Stomach (tissue), 9 donors: ENCODE results near the gene CACNA2D3. TPM values are rescaled to one million over a fixed set of nuclear protein-coding genes. Genes with fewer than 3 reads are reported as not detected.

Experiments
- DNase-seq, 2 donors: peaks; one replicate each; pipeline versions ENCODE4 v3.0.0 to v3.0.0-alpha.2; 2013 to 2019
- H3K27ac ChIP-seq, 5 donors: fragments of 200-600 bp in 4 of 5; sonication (generic) in 4 of 5; one replicate each; pipeline ENCODE4 v1.5.1; 2013 to 2019; ENCODE audit warnings: mild to moderate bottlenecking in 1 of 5, moderate library complexity in 1 of 5
- H3K27me3 ChIP-seq, 3 donors: fragments of 200-600 bp; sonication (generic); one replicate each; pipeline ENCODE4 v1.5.1; 2017 to 2019; ENCODE audit warnings: mixed run types in 1 of 3
- H3K36me3 ChIP-seq, 4 donors: fragments of 200-600 bp; sonication (generic); 1 replicate in 3 of 4; 2 replicates in 1 of 4; pipeline ENCODE4 v1.5.1; 2016 to 2019
- H3K4me1 ChIP-seq, 4 donors: fragments of 200-600 bp; sonication (generic); one replicate each; pipeline ENCODE4 v1.5.1; 2016 to 2019
- H3K4me3 ChIP-seq, 4 donors: fragments of 200-600 bp; sonication (generic) in 3 of 4; one replicate each; pipeline ENCODE4 v1.5.1; 2016 to 2019; ENCODE audit warnings: mild to moderate bottlenecking in 1 of 4
- H3K9me3 ChIP-seq, 4 donors: fragments of 200-600 bp; sonication (generic); one replicate each; pipeline ENCODE4 v1.5.1; 2016 to 2019
- CTCF ChIP-seq, 7 experiments: fragments of 450-650 bp in 4 of 7; fragments of 200-600 bp in 3 of 7; sonication (generic) in 3 of 7; IDR thresholded peaks; one replicate each; pipeline ENCODE4 v1.5.1; 2016 to 2019; ENCODE audit warnings: antibody characterized with exemption in 7 of 7, control low read depth in 2 of 7, mild to moderate bottlenecking in 1 of 7
- EP300 ChIP-seq: sonication (generic); formaldehyde crosslinking; IDR thresholded peaks from one replicate; pipeline ENCODE4 v1.6.1; 2017; ENCODE audit warnings: antibody characterized with exemption
- POLR2A ChIP-seq, 4 donors: fragments of 450-650 bp; IDR thresholded peaks; one replicate each; pipeline ENCODE4 v1.6.1; 2016; ENCODE audit warnings: antibody characterized with exemption in 4 of 4, control low read depth in 2 of 4, mild to moderate bottlenecking in 1 of 4, moderate library complexity in 1 of 4
- POLR2AphosphoS5 ChIP-seq, 3 donors: sonication (generic); formaldehyde crosslinking; IDR thresholded peaks; one replicate each; pipeline ENCODE4 v1.6.1; 2016; ENCODE audit warnings: antibody characterized with exemption in 3 of 3
- WGBS, 5 donors: extraction: QIAGEN DNeasy Blood & Tissue Kit in 3 of 5; methylation state at CpG; one replicate each; pipeline versions ENCODE4 v1.1.5 to v1.1.7; 2013 to 2018; 5-methylcytosine and 5-hydroxymethylcytosine counted together
- intact Hi-C: fragments of 100-400 bp; cut with DNase I; formaldehyde crosslinking; loops from one replicate; pipeline ENCODE4 v1.15.1; 2023; ENCODE audit warnings: low total_unique reads
- polyA plus RNA-seq, 3 donors: library from polyadenylated mRNA; stranded (reverse); fragments of 200-250 nt; gene quantifications; one replicate each; pipeline ENCODE4 v1.2.3, GENCODE V29; 2013
- total RNA-seq, 5 donors: library from RNA; depleted of rRNA; stranded (reverse); fragments of >200 nt; gene quantifications; one replicate each; pipeline versions ENCODE4 v1.1.0 to v1.2.3, GENCODE V29; 2014 to 2016
- donor health status: healthy with polysubstance abuse.
- donor health status: Bipolar disorder and iron deficiency.
- donor health status: healthy.

Gene CACNA2D3
- total and polyA plus RNA-seq, 8 donors = 0.56 to 54.0 (median 2.9) TPM; not detected in 1

GRCh38 chr3:54955496-54955895, 833.1 kb downstream of the CACNA2D3 start:
- Histone ChIP-seq H3K4me3 (no peak overlapping the region), H3K36me3 (no peaks in the 10 kb centered on the region), H3K27me3 (no peaks in the 10 kb centered on the region), H3K9me3 (no peaks in the 10 kb centered on the region), H3K4me1 (peaks cover 0 to 8% (median 0%) of the 10 kb centered on the region in 4 donors), H3K27ac (no peak overlapping the region)
- TF ChIP-seq CTCF (IDR thresholded peaks at IDR 0.05) (no peak), POLR2AphosphoS5 (IDR thresholded peaks at IDR 0.05) (no peak), POLR2A (IDR thresholded peaks at IDR 0.05) (no peak), EP300 (no peak)
- DNase-seq = no peak
- 71 to 75% (median 73%) methylated on average over 3 of the region's 3 CpGs for WGBS, 5 donors
- intact Hi-C loops = no loop called here

DNA sequence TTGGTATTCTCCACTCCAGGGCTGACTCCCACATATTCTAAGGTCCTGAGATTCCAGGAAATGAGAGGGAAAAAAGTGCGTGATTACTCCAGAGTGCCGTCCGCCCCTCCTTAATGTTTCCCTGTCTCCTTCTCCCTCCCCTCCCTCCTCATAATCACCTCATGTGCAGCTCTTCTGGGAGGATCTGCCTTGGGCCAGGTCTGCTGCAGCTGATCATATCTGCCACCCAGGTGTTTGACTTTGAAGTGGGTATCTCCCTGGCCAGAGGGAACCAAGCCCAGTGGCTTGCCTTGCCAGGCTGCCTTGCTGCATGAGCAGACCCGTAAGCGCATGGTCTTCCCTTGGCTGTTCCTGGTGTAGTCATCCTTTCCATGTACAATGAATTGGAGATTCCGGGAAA, 833.6 kb downstream of the CACNA2D3 start:
- WGBS, 5 donors = 92 to 95% (median 92%) methylated on average over 6 of the region's 6 CpGs
- no peak for DNase-seq
- Histone ChIP-seq H3K4me1 (peaks cover 0 to 8% (median 0%) of the 10 kb centered on the region in 4 donors), H3K27me3 (no peaks in the 10 kb centered on the region), H3K27ac (no peak overlapping the region), H3K4me3 (no peak overlapping the region), H3K9me3 (no peaks in the 10 kb centered on the region), H3K36me3 (no peaks in the 10 kb centered on the region)
- no peak for TF ChIP-seq POLR2AphosphoS5 (IDR thresholded peaks at IDR 0.05)
- TF ChIP-seq EP300 = no peak
- TF ChIP-seq CTCF (IDR thresholded peaks at IDR 0.05) = no peak
- TF ChIP-seq POLR2A (IDR thresholded peaks at IDR 0.05) = no peak
- intact Hi-C loops = no loop called here

GRCh38 chr3:54957711-54958110, 835.4 kb downstream of the CACNA2D3 start:
- DNase-seq = no peak
- Histone ChIP-seq H3K27ac (no peak overlapping the region), H3K27me3 (no peaks in the 10 kb centered on the region), H3K36me3 (no peaks in the 10 kb centered on the region), H3K9me3 (no peaks in the 10 kb centered on the region), H3K4me3 (no peak overlapping the region), H3K4me1 (no peaks in the 10 kb centered on the region)
- intact Hi-C loops = no loop called here
- no peak for TF ChIP-seq POLR2AphosphoS5 (IDR thresholded peaks at IDR 0.05)
- TF ChIP-seq EP300 = no peak
- TF ChIP-seq POLR2A (IDR thresholded peaks at IDR 0.05) = no peak
- TF ChIP-seq CTCF (IDR thresholded peaks at IDR 0.05) = no peak
- 81 to 95% (median 90%) methylated on average over 4 of the region's 4 CpGs for WGBS, 5 donors

- H3K9me3 ChIP-seq = no peaks in the 10 kb centered on the region
- no peaks in the 10 kb centered on the region for H3K4me1 ChIP-seq
- no peaks in the 10 kb centered on the region for H3K36me3 ChIP-seq
- H3K27ac ChIP-seq = no peak overlapping the region
- no peak for DNase-seq
- TF ChIP-seq EP300 (no peak), POLR2A (IDR thresholded peaks at IDR 0.05) (no peak), CTCF (IDR thresholded peaks at IDR 0.05) (no peak), POLR2AphosphoS5 (IDR thresholded peaks at IDR 0.05) (no peak)
- intact Hi-C loops = no loop called here
- H3K4me3 ChIP-seq = no peak overlapping the region
- no peaks in the 10 kb centered on the region for H3K27me3 ChIP-seq
- 93 to 100% (median 100%) methylated on average over 1 of the region's 1 CpG for WGBS, 5 donors
These were observed 837.7 kb downstream of the CACNA2D3 start for GRCh38 chr3:54960082-54960481.
